IMR-90 (cell line): ENCODE results near the gene KRT82. TPM values are rescaled to one million over a fixed set of nuclear protein-coding genes. Genes with fewer than 3 reads are reported as not detected.

Experiments
- ATAC-seq: fragments of 200-7000 bp; cut with Tn5 transposase; 2 replicates; pipeline ENCODE4 v1.9.1; 2020; ENCODE audit warnings: low read depth, mild to moderate bottlenecking, moderate library complexity
- BruUV-seq: library from RNA; stranded (reverse); fragments of 400-500 nt; replicated peaks from 2 replicates; lab custom pipeline; 2021; lab: Mats Ljungman, UMichigan
- CTCF ChIA-PET: fragments of 300-600 bp; formaldehyde crosslinking; extraction: SDS; loops from one replicate; lab custom pipeline; 2021; ENCODE audit warnings: antibody characterized with exemption; lab: Yijun Ruan, JAX
- POLR2A ChIA-PET: fragments of 300-600 bp; sonication (Branson Sonifier 250); formaldehyde crosslinking; loops from one replicate; lab custom pipeline; 2022; ENCODE audit warnings: antibody characterized with exemption; ENCODE audit not compliant: unreplicated experiment; lab: Charles Lee
- DNase-seq: peaks from one replicate; pipeline ENCODE4 v3.0.0; 2013
- H2AFZ ChIP-seq: replicated peaks from 2 replicates; pipeline ENCODE3; 2013; ENCODE audit warnings: low read length, mild to moderate bottlenecking; ENCODE audit not compliant: poor library complexity
- H2AK5ac ChIP-seq: 2 replicates; pipeline ENCODE4 v1.6.1; 2013; ENCODE audit warnings: low read depth, low read length, inconsistent platforms
- H2AK9ac ChIP-seq: replicated peaks from 2 replicates; pipeline ENCODE3; 2013; ENCODE audit warnings: mild to moderate bottlenecking, low read depth, low read length, moderate library complexity; ENCODE audit not compliant: poor library complexity
- H2BK120ac ChIP-seq: 2 replicates; pipeline ENCODE4 v1.6.1; 2013; ENCODE audit warnings: low read depth, low read length, inconsistent platforms
- H2BK15ac ChIP-seq: 3 replicates; pipeline ENCODE4 v1.6.1; 2013; ENCODE audit warnings: low read depth, low read length, inconsistent platforms
- H2BK20ac ChIP-seq: 2 replicates; pipeline ENCODE4 v1.6.1; 2013; ENCODE audit warnings: low read depth, mild to moderate bottlenecking, inconsistent platforms, low read length, moderate library complexity
- H2BK5ac ChIP-seq: 2 replicates; pipeline ENCODE4 v1.6.1; 2013; ENCODE audit warnings: mild to moderate bottlenecking, low read depth, low read length, inconsistent platforms; ENCODE audit not compliant: poor library complexity, severe bottlenecking
- H3K14ac ChIP-seq: replicated peaks from 2 replicates; pipeline ENCODE4 v1.6.1; 2013; ENCODE audit warnings: low read depth, low read length, inconsistent platforms
- H3K18ac ChIP-seq: 2 replicates; pipeline ENCODE4 v1.6.1; 2013; ENCODE audit warnings: low read depth, low read length, control low read depth
- H3K23ac ChIP-seq: 2 replicates; pipeline ENCODE4 v1.6.1; 2013; ENCODE audit warnings: low read depth, low read length, inconsistent platforms
- H3K27ac ChIP-seq: 2 replicates; pipeline ENCODE4 v1.5.1; 2013; ENCODE audit warnings: mild to moderate bottlenecking, control low read depth, low read length; ENCODE audit not compliant: insufficient read depth
- H3K27me3 ChIP-seq: 2 replicates; pipeline ENCODE4 v1.6.1; 2013; ENCODE audit warnings: low read length; ENCODE audit not compliant: control insufficient read depth, insufficient read depth
- H3K36me3 ChIP-seq: 2 replicates; pipeline ENCODE4 v1.6.1; 2013; ENCODE audit warnings: low read length, mixed read lengths; ENCODE audit not compliant: control insufficient read depth, insufficient read depth
- H3K4ac ChIP-seq: 2 replicates; pipeline ENCODE4 v1.6.1; 2013; ENCODE audit warnings: low read depth, low read length, inconsistent platforms
- H3K4me1 ChIP-seq: 2 replicates; pipeline ENCODE4 v1.6.1; 2013; ENCODE audit warnings: low read length, mixed read lengths; ENCODE audit not compliant: control insufficient read depth, insufficient read depth
- H3K4me2 ChIP-seq: 2 replicates; pipeline ENCODE4 v1.6.1; 2013; ENCODE audit warnings: low read depth, mild to moderate bottlenecking, control low read depth, low read length, moderate library complexity
- H3K4me3 ChIP-seq: 2 replicates; pipeline ENCODE4 v1.5.1; 2013; ENCODE audit warnings: low read depth, mild to moderate bottlenecking, control low read depth, low read length, moderate library complexity; ENCODE audit not compliant: insufficient read depth
- H3K56ac ChIP-seq: 2 replicates; pipeline ENCODE4 v1.6.1; 2013; ENCODE audit warnings: low read length, inconsistent platforms; ENCODE audit not compliant: insufficient read depth; ENCODE audit errors: extremely low read depth
- H3K79me1 ChIP-seq, 2 experiments: 2 replicates each; pipeline ENCODE4 v1.6.1; 2013; ENCODE audit warnings: low read length in 2 of 2, inconsistent platforms in 1 of 2, low read depth in 1 of 2
- H3K9ac ChIP-seq: 2 replicates; pipeline ENCODE4 v1.6.1; 2013; ENCODE audit warnings: low read depth, low read length, control low read depth
- H3K9me1 ChIP-seq: 2 replicates; pipeline ENCODE4 v1.6.1; 2013; ENCODE audit warnings: low read length, inconsistent platforms; ENCODE audit not compliant: insufficient read depth
- H3K9me3 ChIP-seq: 2 replicates; pipeline ENCODE4 v1.6.1; 2013; ENCODE audit warnings: low read length; ENCODE audit not compliant: control insufficient read depth, insufficient read depth
- H4K20me1 ChIP-seq: 2 replicates; pipeline ENCODE4 v1.6.1; 2013; ENCODE audit warnings: low read length, inconsistent platforms; ENCODE audit not compliant: insufficient read depth
- H4K5ac ChIP-seq: 2 replicates; pipeline ENCODE4 v1.6.1; 2013; ENCODE audit warnings: mild to moderate bottlenecking, low read depth, low read length, control low read depth
- H4K8ac ChIP-seq, 2 experiments: 2 replicates each; pipeline ENCODE4 v1.6.1; 2013; ENCODE audit warnings: low read depth in 2 of 2, low read length in 2 of 2, control low read depth in 1 of 2, inconsistent platforms in 1 of 2
- H4K91ac ChIP-seq: 2 replicates; pipeline ENCODE4 v1.6.1; 2013; ENCODE audit warnings: low read depth, low read length, inconsistent platforms; ENCODE audit not compliant: insufficient read depth
- NFE2L2 ChIP-seq: fragments of 150-350 bp; IDR thresholded peaks from 2 replicates; pipeline ENCODE4 v1.6.1; 2016; ENCODE audit warnings: low read depth, mild to moderate bottlenecking, low read length
- WGBS, 2 experiments: methylation state at CpG; one replicate each; pipeline versions ENCODE4 v1.1.5 to v1.1.7; 2013; ENCODE audit warnings: missing lambda C conversion rate in 2 of 2; ENCODE audit not compliant: insufficient read length in 1 of 2; ENCODE audit errors: extremely low coverage in 2 of 2; 5-methylcytosine and 5-hydroxymethylcytosine counted together
- dilution Hi-C: fragments of 300-500 bp; cut with HindIII; formaldehyde crosslinking; loops from one replicate; pipeline ENCODE4 v1.14.3; 2018; ENCODE audit warnings: low sequenced_read_pairs; ENCODE audit not compliant: unreplicated experiment
- in situ Hi-C: fragments of 300-500 bp; cut with MboI; formaldehyde crosslinking; loops from 3 replicates; pipeline ENCODE4 v1.14.3; 2019; ENCODE audit warnings: low sequenced_read_pairs, inconsistent platforms, mixed read lengths
- intact Hi-C: fragments of 100-400 bp; cut with micrococcal nuclease; formaldehyde crosslinking; loops from 2 replicates; pipeline ENCODE4 v1.10.0; 2022
- polyA plus RNA-seq, 3 experiments: library from polyadenylated mRNA; depleted of rRNA; stranded (reverse); fragments of >200 nt; gene quantifications; 2 replicates each; pipeline ENCODE4 v1.2.3, GENCODE V29; 2012; ENCODE audit warnings: low replicate concordance in 1 of 3
- total RNA-seq: library from RNA; depleted of rRNA; stranded (reverse); fragments of >200 nt; gene quantifications from 2 replicates; pipeline ENCODE4 v1.2.3, GENCODE V29; 2012

The KRT82 gene
- total and polyA plus RNA-seq, 2 of the 4 experiments (the other 2 are of a cell fraction) = not detected

DNA sequence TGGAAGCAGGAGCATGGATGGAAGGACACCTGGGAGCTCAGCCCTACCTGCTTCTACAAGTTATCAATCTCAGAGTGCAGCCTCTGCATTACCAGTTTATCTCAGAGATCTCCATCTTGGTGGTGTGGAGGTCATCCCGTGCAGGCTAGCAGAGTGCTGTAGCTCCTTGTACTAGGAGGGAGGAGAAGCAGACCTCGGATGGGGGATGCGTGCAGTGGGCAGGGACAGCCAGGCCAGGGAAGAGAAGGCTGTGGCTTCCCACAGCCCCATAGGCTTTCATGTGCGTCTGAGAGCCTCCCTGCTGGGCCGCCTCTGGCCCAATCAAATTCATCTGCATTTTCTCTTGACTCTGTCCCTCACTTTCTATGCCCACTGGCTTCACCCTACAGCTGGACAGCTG, 8.8 kb upstream of the KRT82 start:
- Histone ChIP-seq H3K9ac (no peak overlapping the region), H4K91ac (no peak overlapping the region), H3K18ac (no peak overlapping the region), H3K56ac (no peak overlapping the region), H3K23ac (no peak overlapping the region), H3K4me1 (no peaks in the 10 kb centered on the region), H3K4me2 (no peak overlapping the region), H2BK5ac (no peak overlapping the region), H2BK15ac (no peak overlapping the region), H3K4ac (no peak overlapping the region), H3K9me3 (no peaks in the 10 kb centered on the region), H3K9me1 (peaks cover 6% of the 10 kb centered on the region; the same call in 1 of the 2 replicates), H2BK120ac (no peak overlapping the region), H3K27me3 (peaks cover 3% of the 10 kb centered on the region; the same call in 1 of the 2 replicates), H2AK9ac (no peak overlapping the region), H2AFZ (no peak overlapping the region), H2BK20ac (no peak overlapping the region), H4K8ac (no peak overlapping the region), H2AK5ac (no peak overlapping the region), H3K4me3 (no peak overlapping the region), H4K20me1 (no peaks in the 10 kb centered on the region), H3K79me1 (no peaks in the 10 kb centered on the region), H3K27ac (no peak overlapping the region), H3K36me3 (no peaks in the 10 kb centered on the region), H4K5ac (no peak overlapping the region), H3K14ac (no peak overlapping the region)
- CTCF ChIA-PET = no interaction called here
- POLR2A ChIA-PET = no interaction called here
- BruUV-seq = no TSS peak
- TF ChIP-seq NFE2L2 = no peak
- WGBS, 2 experiments = 63% methylated on average over 2 of the region's 5 CpGs; no CpG with 5 or more reads in 1 of the 2 experiments
- DNase-seq (no peak), ATAC-seq (no peak)
- in situ Hi-C loops (no loop called here), dilution Hi-C loops (no loop called here), intact Hi-C loops (no loop called here)
